Measurements from ENCODE around the gene INO80B.

DNA sequence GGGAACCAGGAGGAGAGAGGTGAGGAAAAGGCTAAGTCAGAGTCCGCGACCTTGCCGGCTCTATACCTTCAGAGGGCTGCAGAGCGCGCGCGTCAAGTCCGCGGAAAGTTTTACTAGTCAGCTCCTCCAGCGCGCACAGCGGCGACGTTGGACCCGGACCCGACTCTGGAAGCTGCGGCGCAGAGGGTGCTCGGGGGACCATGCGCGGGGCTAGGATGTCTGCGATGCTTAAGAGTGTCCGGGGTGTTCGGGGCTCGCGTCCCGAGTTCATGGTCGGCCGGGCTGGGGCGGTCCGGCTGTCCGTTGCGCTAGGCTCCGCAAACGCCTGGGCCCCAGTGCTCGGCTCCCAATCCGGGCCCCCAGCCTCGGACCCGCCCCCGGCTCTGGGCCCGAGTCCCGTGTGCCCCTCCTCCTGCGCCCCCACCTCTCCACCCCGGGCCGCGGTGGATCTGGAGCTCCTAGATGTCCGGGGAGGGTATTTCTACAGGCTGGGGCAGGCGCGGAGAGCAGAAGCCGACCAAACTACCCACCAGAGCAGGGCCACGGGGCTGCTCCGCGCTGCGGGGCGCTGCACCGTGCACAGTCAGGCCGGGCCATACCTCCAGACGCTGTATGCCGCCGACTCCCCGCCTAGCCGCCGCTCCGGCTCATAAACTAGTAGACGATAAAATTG, 44.5 kb downstream of the INO80B start, which contains the start of gene LBX2:
- TF ChIP-seq CTCF (IDR thresholded peaks at IDR 0.05) (no peak), POLR2AphosphoS5 (IDR thresholded peaks at IDR 0.05) (no peak), POLR2A (IDR thresholded peaks at IDR 0.05) (no peak)
